ENCODE measurements around the gene GXYLT1.
"Not testable (repeated sequence)": the region's sequence is repeated elsewhere in the genome, so short reads cannot be mapped to it uniquely, and the experiment has no call there.

GRCh38 chr12:42048980-42049379 lies 95.7 kb downstream of the GXYLT1 start:
- not testable (repeated sequence) for TF ChIP-seq CTCF, POLR2A (IDR thresholded peaks at IDR 0.05)

All from body of pancreas (tissue), 4 donors.